Stimulated activated CD4-positive, alpha-beta T cell treated with anti-CD3 and anti-CD28 coated beads, Interleukin-15, amount 100 ng/mL, for 48 hours (primary cell): ENCODE results near the gene CCDC86.

Experiments used
- DNase-seq, 2 donors: peaks; one replicate each; pipeline ENCODE4 v3.0.0-alpha.2; 2020; ENCODE audit warnings: low read depth in 2 of 2

Gene CCDC86

GRCh38 chr11:60868682-60869450, 27.0 kb downstream of the CCDC86 start:
- DNase-seq, result no peak

GRCh38 chr11:60869451-60869825, 27.5 kb downstream of the CCDC86 start:
- DNase-seq, result no peak

GRCh38 chr11:60870276-60870675, 28.4 kb downstream of the CCDC86 start:
- no peak for DNase-seq

GRCh38 chr11:60870733-60871377, 28.9 kb downstream of the CCDC86 start:
- no peak for DNase-seq

GRCh38 chr11:60871378-60872061, 29.6 kb downstream of the CCDC86 start:
- DNase-seq, result no peak

GRCh38 chr11:60872124-60872960, 30.4 kb downstream of the CCDC86 start:
- no peak for DNase-seq

- no peak for DNase-seq
Observed at GRCh38 chr11:60872961-60873524, 31.1 kb downstream of the CCDC86 start.

GRCh38 chr11:60873533-60873932, 31.6 kb downstream of the CCDC86 start:
- DNase-seq, result no peak

GRCh38 chr11:60874421-60875365, 32.8 kb downstream of the CCDC86 start:
- no peak for DNase-seq

GRCh38 chr11:60875366-60876167, 33.7 kb downstream of the CCDC86 start:
- no peak for DNase-seq

- no peak for DNase-seq
Observed at GRCh38 chr11:60876168-60876485, 34.2 kb downstream of the CCDC86 start.

GRCh38 chr11:60878245-60879101, 36.6 kb downstream of the CCDC86 start:
- no peak for DNase-seq

GRCh38 chr11:60879104-60879503, 37.2 kb downstream of the CCDC86 start:
- no peak for DNase-seq

- no peak for DNase-seq
Observed at GRCh38 chr11:60879971-60880588, 38.2 kb downstream of the CCDC86 start.

- no peak for DNase-seq
Observed at GRCh38 chr11:60880643-60881282, 38.9 kb downstream of the CCDC86 start.

- DNase-seq, result no peak
Observed at GRCh38 chr11:60887556-60887955, 45.6 kb downstream of the CCDC86 start.

GRCh38 chr11:60889869-60890311, 48.0 kb downstream of the CCDC86 start:
- DNase-seq, result no peak

GRCh38 chr11:60890696-60891095, 48.8 kb downstream of the CCDC86 start:
- no peak for DNase-seq
